ENCODE measurements around the gene LYRM2. TPM values are rescaled to one million over a fixed set of nuclear protein-coding genes. Genes with fewer than 3 reads are reported as not detected.

LYRM2 gene
- total and polyA plus RNA-seq, 3 donors from 2014 or later: 18.6 to 32.5 (median 24.8) TPM

- Histone ChIP-seq H3K9me3 (no peaks in the 10 kb centered on the region), H3K36me3 (ENCODE audit: low read depth, missing control alignments) (no peaks in the 10 kb centered on the region), H3K4me3 (no peak overlapping the region), H3K4me1 (no peaks in the 10 kb centered on the region), H3K27me3 (no peaks in the 10 kb centered on the region), H3K27ac (no peak overlapping the region)
- TF ChIP-seq CTCF (IDR thresholded peaks at IDR 0.05) (no peak), POLR2A (IDR thresholded peaks at IDR 0.05) (no peak)
- 74 to 84% methylated on average over 2 of the region's 2 CpGs for WGBS, 2 donors
- intact Hi-C loops (cut with DNase I; ENCODE audit: low total_unique reads): no loop called here
- no peak for DNase-seq
Observed at GRCh38 chr6:89574910-89575561, 63.5 kb downstream of the LYRM2 start.

- intact Hi-C loops (cut with DNase I; ENCODE audit: low total_unique reads): no loop called here
- 70 to 78% methylated on average over 6 of the region's 6 CpGs for WGBS, 2 donors
- no peak for DNase-seq
- Histone ChIP-seq H3K4me3 (no peak overlapping the region), H3K4me1 (peaks cover 5% of the 10 kb centered on the region), H3K27me3 (no peaks in the 10 kb centered on the region), H3K36me3 (ENCODE audit: low read depth, missing control alignments) (no peaks in the 10 kb centered on the region), H3K27ac (no peak overlapping the region), H3K9me3 (no peaks in the 10 kb centered on the region)
- TF ChIP-seq CTCF (IDR thresholded peaks at IDR 0.05): no peak
- TF ChIP-seq POLR2A (IDR thresholded peaks at IDR 0.05): no peak
Observed at GRCh38 chr6:89567630-89568390, 70.7 kb downstream of the LYRM2 start.

- intact Hi-C loops (cut with DNase I; ENCODE audit: low total_unique reads): no loop called here
- no peak overlapping the region for H3K27ac ChIP-seq
- no peaks in the 10 kb centered on the region for H3K9me3 ChIP-seq
- no peak overlapping the region for H3K4me3 ChIP-seq
- WGBS, 2 donors: 87 to 91% methylated on average over 16 of the region's 16 CpGs
- H3K36me3 ChIP-seq (ENCODE audit: low read depth, missing control alignments): no peaks in the 10 kb centered on the region
- H3K4me1 ChIP-seq: peaks cover 5% of the 10 kb centered on the region
- H3K27me3 ChIP-seq: no peaks in the 10 kb centered on the region
- no peak for DNase-seq
- TF ChIP-seq CTCF (IDR thresholded peaks at IDR 0.05) (no peak), POLR2A (IDR thresholded peaks at IDR 0.05) (no peak)
Observed at GRCh38 chr6:89566930-89567629, 71.5 kb downstream of the LYRM2 start.

- no peak for TF ChIP-seq POLR2A (IDR thresholded peaks at IDR 0.05)
- no peak for TF ChIP-seq CTCF (IDR thresholded peaks at IDR 0.05)
- Histone ChIP-seq H3K36me3 (ENCODE audit: low read depth, missing control alignments) (no peaks in the 10 kb centered on the region), H3K4me3 (no peak overlapping the region), H3K27me3 (no peaks in the 10 kb centered on the region), H3K4me1 (peaks cover 5% of the 10 kb centered on the region), H3K9me3 (no peaks in the 10 kb centered on the region), H3K27ac (no peak overlapping the region)
- no peak for DNase-seq
- intact Hi-C loops (cut with DNase I; ENCODE audit: low total_unique reads): no loop called here
- 70 to 71% methylated on average over 9 to 10 of the region's 10 CpGs for WGBS, 2 donors
Observed at GRCh38 chr6:89566008-89566800, 72.3 kb downstream of the LYRM2 start.
